Neutrophil (primary cell): ENCODE measurements around the gene IMPDH2.
"Not testable (repeated sequence)": the region's sequence is repeated elsewhere in the genome, so short reads cannot be mapped to it uniquely, and the experiment has no call there.

Experiments used
- H3K27ac ChIP-seq: fragments of 200-600 bp; sonication (generic); 2 replicates; pipeline ENCODE4 v1.5.1; 2016; ENCODE audit warnings: mild to moderate bottlenecking, moderate library complexity
- H3K27me3 ChIP-seq: fragments of 200-600 bp; sonication (generic); 2 replicates; pipeline ENCODE4 v1.6.0; 2016; ENCODE audit warnings: mild to moderate bottlenecking
- H3K36me3 ChIP-seq: fragments of 200-600 bp; sonication (generic); 2 replicates; pipeline ENCODE4 v1.5.1; 2017
- H3K4me1 ChIP-seq, 2 experiments: fragments of 200-600 bp in 1 of 2; sonication (generic) in 1 of 2; 1 replicate in 1 of 2; 2 replicates in 1 of 2; pipeline versions ENCODE4 v1.5.1 to v1.6.1; 2013 to 2016; ENCODE audit warnings: low read depth in 1 of 2, low read length in 1 of 2, mild to moderate bottlenecking in 1 of 2, moderate library complexity in 1 of 2; ENCODE audit not compliant: control insufficient read depth in 1 of 2, insufficient read depth in 1 of 2
- H3K4me3 ChIP-seq, 2 experiments: fragments of 200-600 bp in 1 of 2; sonication (generic) in 1 of 2; 1 replicate in 1 of 2; 2 replicates in 1 of 2; pipeline ENCODE4 v1.5.1; 2013 to 2016; ENCODE audit warnings: low read depth in 1 of 2, low read length in 1 of 2, mild to moderate bottlenecking in 1 of 2, moderate library complexity in 1 of 2
- H3K9me3 ChIP-seq: fragments of 200-600 bp; sonication (generic); 2 replicates; pipeline ENCODE4 v1.5.1; 2016
- CTCF ChIP-seq: fragments of 200-600 bp; sonication (generic); IDR thresholded peaks from 2 replicates; pipeline ENCODE4 v1.5.1; 2016; ENCODE audit warnings: antibody characterized with exemption

The IMPDH2 gene

GRCh38 chr3:49013738-49014660, 15.2 kb downstream of the IMPDH2 start:
- TF ChIP-seq CTCF, result peak; percentile 32
- Histone ChIP-seq H3K27ac (no peak overlapping the region), H3K4me1 (peaks cover 25 to 28% of the 10 kb centered on the region in 2 experiments), H3K4me3 (no peak overlapping the region), H3K9me3 (no peaks in the 10 kb centered on the region), H3K36me3 (peaks cover 37% of the 10 kb centered on the region), H3K27me3 (no peaks in the 10 kb centered on the region)

- Histone ChIP-seq H3K27me3 (no peaks in the 10 kb centered on the region), H3K4me1 (peaks cover 25 to 30% of the 10 kb centered on the region in 2 experiments), H3K36me3 (peaks cover 37% of the 10 kb centered on the region), H3K9me3 (no peaks in the 10 kb centered on the region), H3K4me3 (no peak overlapping the region), H3K27ac (no peak overlapping the region)
- TF ChIP-seq CTCF, result no peak
Observed at GRCh38 chr3:49013113-49013737, 16.0 kb downstream of the IMPDH2 start.

GRCh38 chr3:49012441-49013017, 16.7 kb downstream of the IMPDH2 start:
- Histone ChIP-seq H3K27me3 (no peaks in the 10 kb centered on the region), H3K36me3 (peaks cover 37% of the 10 kb centered on the region), H3K27ac (no peak overlapping the region), H3K4me1 (peaks cover 24 to 32% of the 10 kb centered on the region in 2 experiments), H3K9me3 (no peaks in the 10 kb centered on the region), H3K4me3 (no peak overlapping the region)
- TF ChIP-seq CTCF, result no peak

- Histone ChIP-seq H3K27me3 (no peaks in the 10 kb centered on the region), H3K4me3 (no peak overlapping the region), H3K4me1 (peaks cover 24 to 35% of the 10 kb centered on the region in 2 experiments), H3K27ac (peak overlapping the region; percentile 39), H3K36me3 (peaks cover 18% of the 10 kb centered on the region), H3K9me3 (no peaks in the 10 kb centered on the region)
- no peak for TF ChIP-seq CTCF
Observed at GRCh38 chr3:49009396-49009795, 19.8 kb downstream of the IMPDH2 start.

- not testable (repeated sequence) for H3K9me3 ChIP-seq, H3K27me3 ChIP-seq
- Histone ChIP-seq H3K36me3 (peaks cover 17% of the 10 kb centered on the region), H3K4me3 (peak overlapping the region in 1 of 2 experiments; percentile 83), H3K4me1 (peaks cover 24 to 35% of the 10 kb centered on the region in 2 experiments), H3K27ac (peak overlapping the region; percentile 89)
Observed at GRCh38 chr3:49008627-49009026, 20.6 kb downstream of the IMPDH2 start.
